Activated CD8-positive, alpha-beta memory T cell treated with anti-CD3 and anti-CD28 coated beads, Interleukin-2, amount 50 U/mL, for 48 hours (primary cell): ENCODE results near the gene CSPG4.
"Not testable (repeated sequence)": the region's sequence is repeated elsewhere in the genome, so short reads cannot be mapped to it uniquely, and the experiment has no call there.

Experiments
- DNase-seq: peaks from one replicate; pipeline ENCODE4 v3.0.0-alpha.2; 2020

Gene CSPG4

DNA sequence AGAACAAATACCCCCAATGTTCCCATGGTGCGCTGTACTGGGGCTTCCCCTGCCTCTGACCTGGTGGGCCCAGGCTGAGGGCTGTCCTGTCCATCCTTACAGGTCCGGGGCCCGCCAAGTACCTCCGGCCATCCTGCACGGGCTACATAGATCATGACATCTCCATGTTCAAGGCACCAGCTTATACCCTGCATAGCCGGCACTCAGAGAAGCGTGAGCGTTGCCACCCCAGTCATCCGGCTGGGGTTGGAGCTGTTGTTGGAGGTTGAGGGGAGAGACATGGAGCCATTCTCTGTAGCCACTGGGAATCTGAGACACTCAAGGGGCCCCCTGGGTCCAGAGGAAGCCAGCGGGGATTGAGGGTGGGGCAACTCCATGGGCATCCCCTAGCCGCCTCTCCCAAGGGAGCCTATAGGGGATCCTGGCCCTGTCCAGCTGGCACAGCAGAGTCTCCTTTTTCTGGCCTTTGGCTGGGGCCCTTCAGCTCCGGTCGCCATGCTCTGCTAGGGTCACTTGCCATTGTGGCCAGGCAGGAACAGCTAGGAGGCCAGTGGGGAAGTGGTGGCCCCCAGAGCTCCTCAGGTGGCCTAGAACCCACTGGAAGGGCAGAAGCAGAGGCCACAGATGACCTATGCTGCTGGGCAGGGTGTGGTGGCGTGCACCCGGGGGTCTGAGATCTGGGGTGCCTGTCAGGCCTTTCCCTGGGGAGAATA, 12.5 kb upstream of the CSPG4 start:
- DNase-seq, result no peak

DNA sequence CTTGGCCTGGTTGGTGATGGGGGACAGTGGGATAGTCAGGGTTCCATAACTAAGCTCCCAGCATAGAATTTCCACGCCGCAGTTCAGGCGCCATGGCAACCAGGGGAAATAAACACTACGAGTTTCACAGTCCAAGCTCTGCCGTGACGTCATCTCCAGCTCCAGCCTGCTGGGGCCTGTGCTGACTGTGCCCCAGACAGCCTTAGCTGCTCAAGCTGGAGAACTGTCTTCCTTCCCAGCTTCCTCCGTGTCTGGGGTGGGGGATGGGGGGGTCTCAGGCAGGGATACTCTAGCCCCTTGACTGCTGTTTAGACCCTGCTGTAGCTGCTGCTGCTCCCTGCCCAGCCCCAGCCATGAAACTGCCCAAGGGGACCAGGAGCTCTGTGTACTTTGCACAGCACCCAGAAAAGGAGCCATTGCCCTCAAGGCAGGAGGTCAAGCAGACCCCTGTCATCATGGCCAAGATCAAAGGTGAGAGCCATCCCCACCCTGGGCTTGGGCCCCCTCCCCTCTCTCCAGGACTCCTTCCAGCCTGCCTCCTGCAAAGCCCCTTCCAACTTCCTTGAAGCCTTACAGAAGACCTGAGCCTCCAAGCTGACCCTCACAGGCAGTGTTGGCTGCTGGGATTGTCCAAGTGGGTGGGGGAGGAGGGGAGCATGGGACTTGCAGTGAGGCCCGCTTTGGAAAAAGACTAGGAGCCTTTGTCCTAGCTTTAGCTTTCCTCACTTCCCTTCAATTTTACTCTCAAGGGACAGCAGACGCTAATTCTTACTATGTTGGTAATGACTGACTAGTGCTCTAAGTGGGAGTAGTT, 11.4 kb upstream of the CSPG4 start:
- no peak for DNase-seq

DNA sequence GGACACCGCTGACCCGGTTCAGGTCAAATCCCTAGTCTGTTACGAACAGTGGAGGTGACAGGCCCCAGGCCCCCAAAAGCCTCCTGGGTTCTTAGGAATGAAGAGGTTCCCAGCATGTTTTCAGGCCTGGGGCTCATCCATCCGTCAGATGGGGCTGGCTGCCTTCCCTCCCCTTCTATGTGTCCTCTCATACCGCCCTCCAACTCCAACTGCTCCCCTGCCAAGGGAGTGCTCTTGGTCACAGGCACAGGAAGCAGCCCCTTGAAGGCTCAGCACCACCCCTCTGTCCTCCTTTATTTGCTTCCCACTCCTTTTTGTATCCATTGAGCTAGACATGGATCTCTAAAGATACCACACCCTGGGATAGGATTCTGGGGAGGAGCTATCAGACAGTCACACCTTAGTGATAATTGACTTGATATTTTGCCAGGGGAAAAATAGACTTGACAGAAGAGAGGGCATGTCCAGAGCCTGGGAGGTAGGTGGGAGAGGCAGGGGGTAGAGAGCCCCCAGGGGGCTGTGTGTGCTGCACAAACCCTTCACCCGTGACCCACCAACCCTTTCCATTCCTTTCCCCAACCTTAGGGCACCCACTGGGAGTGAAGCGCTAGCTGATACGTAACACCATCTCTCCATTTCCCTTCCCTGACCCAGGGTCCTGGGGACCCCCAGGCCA, 10.7 kb upstream of the CSPG4 start:
- no peak for DNase-seq

DNA sequence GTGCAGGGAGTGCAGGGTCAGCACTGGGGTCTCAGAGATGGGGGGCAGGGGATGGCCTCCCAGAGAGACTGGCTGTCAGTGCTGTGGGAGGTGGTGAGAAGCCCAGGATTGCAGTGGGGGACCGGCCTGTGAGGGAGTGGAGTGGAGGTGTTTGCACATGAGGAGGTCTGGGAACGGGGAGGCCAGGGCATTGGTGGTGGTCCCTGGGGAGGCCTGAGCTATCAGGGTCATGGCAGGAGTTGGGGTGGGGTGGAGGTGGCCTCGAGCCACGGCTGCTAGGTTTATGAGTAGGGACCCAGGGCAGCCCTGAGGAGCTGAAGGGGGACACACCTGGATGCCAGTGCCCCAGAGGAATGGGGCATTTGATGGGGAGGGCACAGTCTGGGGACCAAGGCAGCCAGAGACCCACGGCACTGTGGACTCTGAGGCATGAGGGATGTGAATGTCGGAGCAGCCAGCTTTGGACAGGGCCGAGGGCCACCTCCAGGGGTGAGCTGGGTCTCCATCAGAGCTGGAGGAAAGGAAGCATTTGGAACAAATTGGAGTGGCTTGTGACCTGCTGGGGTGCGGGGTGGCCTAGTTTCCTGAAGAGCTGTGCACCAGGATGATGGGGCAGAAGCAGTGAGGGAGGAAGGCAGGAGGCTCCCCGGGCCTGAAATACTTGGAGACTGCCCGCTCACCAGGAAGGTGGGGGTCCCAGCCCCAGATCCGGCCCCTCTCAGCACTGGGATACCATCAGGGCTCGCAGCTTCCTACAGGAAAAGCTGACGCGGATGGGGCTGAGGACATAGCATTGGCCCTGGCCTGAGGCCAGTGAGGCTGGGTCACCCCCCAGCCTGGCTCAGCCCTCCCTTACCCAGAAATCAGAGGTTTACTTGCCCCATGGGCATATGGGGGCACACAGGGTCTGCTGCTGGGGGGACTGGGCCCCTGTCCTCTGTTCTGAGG, 9.5 kb upstream of the CSPG4 start:
- DNase-seq, result no peak

DNA sequence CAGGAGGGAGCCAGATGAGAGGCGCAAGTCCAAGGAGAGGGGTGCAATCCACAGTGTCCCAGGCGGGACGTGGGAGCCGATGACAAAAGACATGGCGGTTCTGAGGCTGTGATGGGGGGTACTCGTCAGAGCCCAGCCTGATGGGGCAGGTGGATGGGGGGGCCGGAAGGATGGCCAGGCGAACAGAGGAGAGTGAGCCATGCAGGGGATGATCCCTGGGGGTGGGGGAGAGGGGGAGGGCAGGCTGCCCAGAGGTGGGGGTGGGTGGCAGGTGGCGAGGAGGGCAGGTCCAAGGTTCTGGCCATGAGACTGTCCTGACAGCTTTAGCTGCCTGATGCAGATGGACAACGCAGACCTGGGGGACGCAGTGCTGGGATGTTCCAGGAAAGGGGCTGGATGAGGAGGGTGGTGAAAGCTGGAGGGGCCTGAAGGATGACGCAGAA, 8.9 kb upstream of the CSPG4 start:
- DNase-seq, result no peak

DNA sequence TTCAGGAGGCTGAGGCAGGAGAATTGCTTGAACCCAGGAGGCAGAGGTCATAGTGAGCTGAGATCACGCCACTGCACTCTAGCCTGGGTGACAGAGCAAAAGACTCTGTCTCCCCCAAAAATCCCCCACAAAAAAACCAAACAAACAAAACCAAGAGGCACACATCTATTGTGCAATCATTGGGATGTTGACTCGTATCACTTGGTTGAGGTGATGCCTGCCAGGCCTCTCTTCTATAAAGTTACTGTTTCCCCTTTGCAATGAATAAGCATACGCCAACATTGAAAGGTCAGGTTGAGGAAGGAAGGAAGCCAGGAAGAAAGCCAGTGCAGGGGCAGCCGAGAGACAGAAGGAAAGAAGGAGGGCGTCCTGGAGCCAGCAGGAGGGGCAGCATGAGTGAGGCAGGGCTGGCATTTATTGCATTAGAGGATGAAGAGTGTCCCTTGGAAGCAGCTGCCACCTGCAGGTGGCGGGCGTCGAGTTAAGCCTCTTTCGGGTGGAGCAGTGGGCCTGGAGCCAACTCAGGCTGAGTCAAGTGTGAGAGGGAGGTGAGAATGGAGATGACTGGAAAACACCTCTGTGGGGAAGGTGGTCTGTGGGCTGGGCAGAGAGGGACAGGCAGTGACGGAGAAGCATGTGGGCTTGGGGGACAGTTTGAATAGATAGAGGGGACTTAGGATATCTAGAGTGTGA, 8.3 kb upstream of the CSPG4 start:
- peak; percentile 81 for DNase-seq

DNA sequence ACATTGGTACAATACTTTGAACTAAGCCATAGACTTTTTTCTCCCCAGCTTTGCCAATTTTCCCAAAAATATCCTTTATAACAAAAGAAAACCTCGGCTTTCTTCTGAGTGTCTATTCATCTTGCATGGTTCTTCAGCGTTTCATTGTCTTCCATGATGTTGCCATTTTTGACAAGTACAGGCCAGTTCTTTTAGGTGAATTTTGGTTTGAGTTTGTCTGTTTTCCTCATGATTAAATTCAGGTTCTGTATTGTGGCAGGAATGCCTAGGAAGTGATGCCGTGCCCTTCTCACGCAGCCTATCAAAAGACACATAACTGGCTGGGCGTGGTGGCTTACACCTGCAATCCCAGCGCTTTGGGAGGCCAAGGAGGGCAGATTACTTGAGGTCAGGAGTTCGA, 7.6 kb upstream of the CSPG4 start:
- no peak for DNase-seq

DNA sequence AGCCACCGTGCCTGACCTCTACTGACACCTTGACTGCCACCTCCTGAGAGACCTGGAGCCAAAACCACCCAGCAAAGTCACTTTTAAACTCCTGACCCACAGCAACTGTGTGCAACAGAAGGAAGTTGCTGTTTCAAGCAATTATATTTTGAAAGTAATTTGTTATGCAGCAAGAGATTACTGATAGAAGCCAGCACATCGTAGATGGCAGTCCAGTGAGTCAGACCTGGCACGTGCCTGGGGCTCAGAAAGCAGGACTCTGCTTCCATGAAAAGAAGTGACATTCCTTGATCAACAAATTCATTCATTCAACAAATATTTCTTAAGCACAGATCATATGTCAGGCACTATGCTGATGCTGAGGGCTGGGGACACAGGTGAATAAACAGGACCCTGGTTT, 5.7 kb upstream of the CSPG4 start:
- no peak for DNase-seq

DNA sequence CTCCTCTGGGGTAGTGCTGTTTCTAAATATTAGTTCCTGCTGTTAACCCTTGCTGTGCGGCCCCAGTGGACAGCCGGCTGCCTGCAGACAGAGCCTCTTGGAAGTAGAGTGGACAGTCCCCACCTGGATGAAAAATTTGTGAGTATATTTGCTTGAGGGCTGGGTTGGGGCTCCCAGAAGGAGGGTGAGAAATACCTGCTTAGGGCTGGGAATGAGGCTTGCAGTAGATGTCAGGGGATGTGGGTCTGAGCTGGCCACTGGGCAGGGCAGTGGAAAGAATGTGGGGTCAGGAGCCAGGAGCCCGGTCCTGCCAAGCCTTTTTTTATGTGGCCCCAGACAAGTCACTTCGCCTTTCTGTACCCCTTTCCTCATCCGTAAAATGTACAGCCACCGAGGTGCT, 4.4 kb upstream of the CSPG4 start:
- not testable (repeated sequence) for DNase-seq

DNA sequence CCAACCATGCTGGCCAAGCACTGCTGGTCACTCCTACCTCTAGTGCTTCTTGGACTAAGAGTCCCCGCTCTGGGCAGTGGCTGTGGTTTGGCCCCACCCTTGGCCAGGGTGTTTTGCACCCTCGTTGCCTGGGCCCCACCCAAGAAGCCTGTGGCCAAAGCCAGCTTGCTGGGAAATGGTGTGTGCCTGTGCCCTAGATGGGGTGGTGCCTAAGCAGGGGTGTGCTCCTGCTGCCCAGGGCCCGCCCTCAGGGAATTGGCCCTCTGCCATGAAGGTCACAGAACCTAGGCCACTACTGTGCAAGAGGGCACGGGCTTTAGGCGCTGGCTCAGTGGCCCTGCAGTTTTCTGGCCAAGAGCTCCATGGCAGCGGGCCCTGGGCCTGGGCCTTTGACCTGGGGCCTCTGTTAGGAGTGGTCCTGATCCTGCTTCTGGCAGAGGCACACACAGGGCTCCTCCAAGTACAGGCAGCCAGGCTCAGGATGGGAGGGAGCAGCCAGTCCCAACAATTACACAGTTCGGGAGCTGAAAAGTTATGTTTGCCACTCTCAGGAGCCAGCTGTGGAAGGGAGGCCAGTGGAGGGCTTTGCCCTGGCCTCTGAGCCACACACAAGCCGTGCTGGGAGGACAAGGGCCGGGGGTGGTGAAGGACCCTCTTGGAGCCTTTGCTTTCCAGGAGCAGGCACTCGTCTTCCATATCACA, 3.8 kb upstream of the CSPG4 start:
- not testable (repeated sequence) for DNase-seq

DNA sequence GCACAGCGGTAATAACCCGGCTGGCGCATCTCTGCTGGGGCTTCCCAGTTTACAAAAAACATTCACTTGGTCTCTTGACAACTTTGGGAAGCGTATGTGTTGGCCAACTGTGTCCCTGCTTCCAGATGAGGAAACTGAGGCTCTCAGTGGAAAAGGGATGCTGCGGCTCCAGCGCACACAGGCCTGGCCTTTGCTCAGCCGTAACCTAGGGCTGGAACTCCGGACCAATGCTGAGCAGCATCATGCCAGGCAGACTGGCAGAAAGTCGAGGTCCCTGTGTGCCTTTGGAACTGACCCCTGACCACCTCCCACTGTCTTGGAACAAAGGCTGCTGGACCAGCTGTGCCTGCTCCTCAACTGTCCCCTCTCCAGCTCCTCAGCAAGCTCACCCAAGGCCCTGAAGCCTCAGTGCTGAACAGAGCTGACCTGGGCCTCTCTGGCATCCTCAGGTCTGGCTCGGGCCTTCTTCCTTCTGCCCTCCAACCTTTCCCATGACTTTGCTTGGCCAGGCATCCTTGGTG, 2.7 kb upstream of the CSPG4 start:
- not testable (repeated sequence) for DNase-seq

DNA sequence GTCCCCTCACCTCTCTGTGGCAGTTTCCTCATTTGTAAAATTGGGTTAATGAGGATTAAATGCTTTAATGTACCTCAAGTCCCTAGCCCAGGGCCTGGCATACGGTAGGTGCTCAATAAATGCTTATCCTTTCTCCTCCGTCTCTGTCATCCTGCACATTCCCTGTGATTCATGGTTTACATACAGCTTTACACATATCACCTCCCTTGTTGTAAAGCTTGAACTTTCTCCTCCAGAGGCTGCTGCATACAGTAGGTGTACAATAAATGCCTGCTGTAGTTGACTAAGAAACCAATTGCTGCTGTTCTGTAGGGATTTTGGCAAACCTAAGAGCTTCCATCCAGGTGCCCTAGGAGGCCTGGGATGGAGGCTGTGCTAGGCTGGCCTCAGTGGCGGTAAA, 1.5 kb upstream of the CSPG4 start:
- DNase-seq, result no peak

DNA sequence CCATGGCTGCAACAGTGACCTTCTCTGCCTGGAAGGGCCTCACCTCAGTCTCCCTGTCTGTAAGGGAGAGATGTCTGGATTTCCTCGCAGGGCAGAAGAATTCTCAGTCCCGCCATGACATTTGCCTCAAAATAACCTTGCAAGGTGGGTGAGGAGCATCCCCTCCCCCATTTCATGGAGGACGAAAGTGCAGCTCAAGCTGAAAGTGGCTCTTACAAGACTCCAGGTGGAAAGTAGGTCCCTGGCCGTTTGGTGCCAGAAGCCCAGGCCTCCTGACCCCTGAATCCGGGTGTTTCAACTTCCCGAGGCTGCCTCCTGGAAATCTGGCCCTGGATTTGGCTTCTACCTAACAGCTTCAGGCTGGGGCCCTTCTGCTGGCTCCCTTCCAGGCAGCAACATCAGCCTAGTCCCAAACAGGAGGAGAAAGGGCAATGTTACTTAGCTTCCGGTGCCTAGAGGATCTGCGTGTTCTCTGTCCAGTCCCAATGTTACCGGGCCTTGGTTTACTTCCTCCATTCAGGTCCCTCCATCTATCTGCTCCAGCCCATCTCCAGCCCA, 769 bp upstream of the CSPG4 start:
- DNase-seq, result no peak

DNA sequence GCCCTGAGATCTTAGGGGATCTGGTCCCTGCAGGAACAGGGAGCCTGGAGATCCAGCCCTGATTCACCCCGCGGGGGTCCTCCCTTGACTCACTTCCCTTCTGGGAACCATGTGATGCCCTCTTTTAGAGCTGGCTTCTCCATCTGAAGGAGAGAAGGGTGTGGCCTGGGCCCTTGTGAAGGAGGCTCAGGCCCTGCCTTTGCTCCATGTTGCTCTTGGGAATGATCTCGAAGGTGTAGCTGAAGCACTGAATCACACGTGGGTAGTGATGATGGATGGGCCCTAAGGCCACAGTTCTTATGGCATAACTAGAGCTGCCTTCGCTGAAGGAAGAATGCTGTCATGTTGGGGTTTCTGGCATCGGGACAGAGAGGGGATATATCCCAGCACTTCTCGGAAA, 1.2 kb downstream of the CSPG4 start:
- DNase-seq, result not testable (repeated sequence)

DNA sequence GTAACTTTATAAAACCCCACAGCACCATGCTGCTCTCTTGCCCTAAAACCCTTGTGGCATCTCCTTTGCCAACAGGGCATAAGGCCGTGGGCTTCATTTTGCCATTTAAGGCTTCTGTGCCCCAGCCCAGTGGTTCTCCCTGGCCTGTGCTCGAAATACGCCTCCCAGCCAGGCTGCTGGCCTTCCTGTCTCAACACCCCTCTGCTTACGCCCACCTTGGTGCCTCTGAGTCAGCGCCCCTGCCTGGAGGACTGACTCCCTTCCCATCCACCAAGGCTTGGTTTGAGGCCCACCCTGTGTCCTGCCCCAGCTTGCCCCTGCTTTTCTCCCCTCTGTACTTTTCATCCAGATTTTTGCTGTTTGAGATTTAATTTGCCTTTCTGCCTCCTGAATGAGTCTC, 1.8 kb downstream of the CSPG4 start:
- DNase-seq, result not testable (repeated sequence)

DNA sequence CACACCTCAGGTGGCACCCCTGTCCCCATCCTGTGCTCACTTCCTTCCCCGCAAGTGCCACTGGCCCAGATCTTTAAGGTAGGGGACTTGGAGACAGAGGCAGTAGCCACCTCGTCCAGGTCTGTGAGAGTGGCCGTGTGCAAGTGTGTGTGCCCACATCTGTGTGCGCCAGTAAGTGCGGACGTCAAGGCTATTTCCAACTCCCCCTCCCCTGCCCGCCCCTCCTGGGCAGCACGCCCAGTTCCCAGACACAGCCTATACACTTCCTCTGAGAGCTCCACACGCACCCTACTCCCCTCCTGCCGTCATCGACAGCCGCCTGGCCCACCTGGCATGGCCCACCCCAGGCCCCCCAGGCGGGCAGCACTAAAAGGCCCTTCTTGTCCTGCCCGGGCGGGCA, 3.2 kb downstream of the CSPG4 start:
- DNase-seq, result not testable (repeated sequence)

DNA sequence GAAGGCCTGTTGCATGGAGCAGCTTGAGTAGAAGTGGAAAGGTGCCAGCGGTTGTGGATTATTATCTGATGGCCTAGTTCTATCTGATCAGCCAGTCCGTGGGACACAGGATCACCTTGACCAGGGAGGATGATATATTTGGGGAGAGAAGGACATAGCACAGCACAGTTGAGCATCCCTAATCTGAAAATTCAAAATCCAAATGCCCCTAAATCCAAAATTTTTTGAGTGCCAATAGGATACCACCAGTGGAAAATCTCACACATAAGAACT, 6.0 kb downstream of the CSPG4 start:
- no peak for DNase-seq

DNA sequence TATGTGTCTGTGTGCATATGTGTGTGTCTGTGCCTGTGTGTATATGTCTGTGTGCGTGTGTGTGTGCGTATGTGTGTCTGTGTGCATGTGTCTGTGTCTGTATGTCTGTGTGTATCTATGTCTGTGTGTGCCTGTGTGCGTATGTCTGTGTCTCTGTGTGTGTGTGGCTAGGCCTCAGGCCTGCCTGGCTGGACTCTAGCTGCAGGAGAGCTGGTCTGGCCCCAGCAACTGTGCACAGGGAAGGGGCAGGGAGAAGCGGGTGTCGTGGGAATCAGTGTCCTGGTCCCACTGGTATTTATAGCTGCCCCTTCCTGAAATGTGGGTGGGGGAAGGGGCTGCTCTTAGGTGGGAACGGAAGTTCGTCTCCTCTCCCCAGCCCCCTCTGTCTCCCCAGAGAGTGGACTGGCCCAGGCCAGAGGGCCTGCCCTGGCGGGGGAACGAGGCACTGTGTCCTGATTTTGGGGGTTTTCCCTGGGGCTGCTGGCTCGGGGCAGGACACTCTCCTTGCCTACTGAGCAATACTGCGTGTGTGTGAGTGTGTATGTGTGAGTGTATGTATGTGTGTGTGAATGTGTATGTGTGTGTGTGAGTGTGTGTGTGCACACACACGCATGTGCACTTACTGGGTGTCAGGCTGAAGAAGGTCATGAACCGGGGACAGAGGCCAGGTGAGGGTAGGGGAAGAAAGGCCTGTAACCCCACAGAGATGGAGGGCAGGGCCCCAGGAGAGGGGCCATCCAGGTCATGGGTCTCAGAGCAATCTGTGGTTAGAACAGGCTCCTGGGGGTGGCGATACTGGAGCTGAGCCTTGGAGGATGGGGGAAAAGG, 6.6 kb downstream of the CSPG4 start:
- no peak for DNase-seq

DNA sequence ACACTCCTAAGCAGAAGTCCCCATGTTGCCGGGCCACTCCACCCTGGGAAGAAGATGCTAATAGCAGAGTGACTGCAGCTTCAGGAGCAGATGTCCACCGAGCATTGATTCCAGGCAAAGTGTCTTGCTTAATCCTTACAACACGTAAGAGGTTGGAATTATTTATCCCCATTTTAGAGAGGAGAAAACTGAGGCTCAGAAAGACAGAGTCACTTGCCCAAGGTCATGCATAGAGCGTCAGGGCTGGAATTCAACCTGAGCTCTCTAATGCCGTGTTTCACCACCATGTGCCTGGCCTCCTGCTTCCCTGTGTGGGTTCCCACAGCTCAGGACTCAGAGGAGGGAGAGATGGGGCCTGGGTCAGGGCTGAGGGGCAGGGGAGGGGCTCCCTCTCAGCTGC, 7.3 kb downstream of the CSPG4 start:
- DNase-seq, result not testable (repeated sequence)

DNA sequence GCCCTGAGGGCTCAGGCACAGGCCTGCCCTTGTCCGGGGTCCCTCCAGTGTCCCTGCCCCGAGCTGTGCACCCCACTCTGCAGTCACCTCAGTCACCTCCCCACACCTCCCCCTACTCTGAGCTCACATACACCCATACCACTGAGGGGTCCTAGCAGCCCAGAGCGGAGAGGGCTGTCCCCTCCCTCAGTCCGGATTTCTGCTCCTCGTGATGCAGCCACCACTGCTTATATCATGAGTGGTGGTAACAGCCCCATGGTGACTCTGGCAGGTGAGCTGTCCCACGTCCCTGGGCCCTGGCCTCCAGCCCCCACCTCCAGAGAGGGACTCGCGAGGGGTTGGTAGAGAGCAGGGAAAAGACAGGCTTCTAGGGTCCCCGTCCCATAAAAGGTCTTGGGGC, 8.0 kb downstream of the CSPG4 start:
- no peak for DNase-seq
